Naive thymus-derived CD4-positive, alpha-beta T cell (primary cell): ENCODE measurements around the gene MZT2B. TPM values are rescaled to one million over a fixed set of nuclear protein-coding genes. Genes with fewer than 3 reads are reported as not detected.

Experiments
- polyA plus RNA-seq, 2 donors: library from polyadenylated mRNA; unstranded; fragments of 300-500 nt; fragmentation: Illumina TruSeq; gene quantifications; one replicate each; pipeline ENCODE4 v1.2.3, GENCODE V29; 2021
- total RNA-seq, 6 experiments: library from RNA in 5 of 6; stranded (reverse) in 5 of 6; gene quantifications; 1 replicate in 5 of 6; 2 replicates in 1 of 6; pipeline ENCODE4 v1.2.3 and lab custom pipeline; 2021 to 2026

Gene MZT2B
- total and polyA plus RNA-seq, 7 experiments from 2014 or later, result 180 to 323 (median 227) TPM

Other genes with a start within 250 kb of the MZT2B start
- not detected for gene RAB6C, start 202.6 kb upstream of the MZT2B start, total RNA-seq
- under 1 TPM in 1 of 2 donors, not detected in 1; 0.09 TPM for gene RAB6C, start 202.6 kb upstream of the MZT2B start, polyA plus RNA-seq
- not detected for gene POTEF, start 53.0 kb upstream of the MZT2B start, total RNA-seq
- under 1 TPM in 1 of 2 donors, not detected in 1; 0.06 TPM for gene POTEF, start 53.0 kb upstream of the MZT2B start, polyA plus RNA-seq
- 1 to 10 TPM in 1 of 5 experiments, under 1 TPM in 2, not detected in 2; 0.16 to 1.6 (median 0.73) TPM for gene CCDC74B, start 37.1 kb upstream of the MZT2B start, total RNA-seq
- not detected for gene CCDC74B, start 37.1 kb upstream of the MZT2B start, polyA plus RNA-seq
- 10 to 100 TPM; 52.5 to 82.9 (median 59.8) TPM for gene SMPD4, start 660 bp upstream of the MZT2B start, total RNA-seq
- gene SMPD4, start 660 bp upstream of the MZT2B start, polyA plus RNA-seq, result 10 to 100 TPM; 37.0 to 53.5 TPM
- gene TUBA3E, start 16.2 kb downstream of the MZT2B start, total RNA-seq, result not detected
- gene TUBA3E, start 16.2 kb downstream of the MZT2B start, polyA plus RNA-seq, result not detected
- gene IMP4, start 160.6 kb downstream of the MZT2B start, total RNA-seq, result 10 to 100 TPM; 69.9 to 88.5 (median 79.3) TPM
- 10 to 100 TPM; 76.3 to 82.7 TPM for gene IMP4, start 160.6 kb downstream of the MZT2B start, polyA plus RNA-seq
- gene PTPN18, start 173.8 kb downstream of the MZT2B start, total RNA-seq, result 100 to 1,000 TPM in 1 of 5 experiments, 10 to 100 TPM in 4; 43.3 to 112 (median 44.2) TPM
- 10 to 100 TPM; 39.4 to 53.2 TPM for gene PTPN18, start 173.8 kb downstream of the MZT2B start, polyA plus RNA-seq